Fibroblast of skin of abdomen (primary cell): ENCODE measurements around the gene CRCP.
"Not testable (repeated sequence)": the region's sequence is repeated elsewhere in the genome, so short reads cannot be mapped to it uniquely, and the experiment has no call there.

Source experiments
- DNase-seq: peaks from one replicate; pipeline ENCODE4 v3.0.0-alpha.2; 2013

CRCP gene

DNA sequence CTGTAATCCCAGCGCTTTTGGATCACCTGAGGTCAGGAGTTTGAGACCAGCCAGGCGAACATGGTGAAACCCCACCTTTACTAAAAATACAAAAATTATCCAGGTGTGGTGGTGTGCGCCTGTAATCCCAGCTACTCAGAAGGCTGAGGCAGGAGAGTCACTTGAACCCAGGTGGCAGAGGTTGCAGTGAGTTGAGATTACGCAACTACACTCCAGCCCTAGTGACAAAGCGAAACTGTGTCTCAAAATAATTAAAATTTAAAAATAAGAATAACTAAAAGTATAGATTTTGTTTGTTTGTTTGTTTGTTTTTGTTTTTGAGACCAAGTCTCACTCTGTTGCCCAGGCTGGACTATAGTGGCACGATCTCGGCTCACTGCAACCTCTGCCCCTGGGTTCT is 41.4 kb downstream of the CRCP start:
- DNase-seq, result not testable (repeated sequence)

DNA sequence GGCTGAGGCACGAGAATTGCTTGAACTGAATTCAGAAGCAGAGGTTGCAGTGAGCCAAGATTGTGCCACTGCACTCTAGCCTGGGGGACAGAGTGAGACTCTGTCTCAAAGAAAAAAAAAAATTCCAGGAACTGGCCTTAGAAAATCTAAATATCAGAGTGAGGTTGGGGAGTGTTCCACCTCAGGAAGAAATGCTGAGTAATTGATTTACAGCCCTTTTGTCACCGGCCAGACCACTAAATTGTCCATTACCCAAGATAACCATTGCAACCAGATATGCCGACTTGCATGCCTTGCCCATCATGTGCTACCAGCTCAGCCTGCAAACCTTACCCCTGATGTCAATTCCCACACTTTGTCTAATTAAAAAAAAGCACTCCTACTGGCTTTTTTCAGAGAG is 42.4 kb downstream of the CRCP start:
- no peak for DNase-seq

DNA sequence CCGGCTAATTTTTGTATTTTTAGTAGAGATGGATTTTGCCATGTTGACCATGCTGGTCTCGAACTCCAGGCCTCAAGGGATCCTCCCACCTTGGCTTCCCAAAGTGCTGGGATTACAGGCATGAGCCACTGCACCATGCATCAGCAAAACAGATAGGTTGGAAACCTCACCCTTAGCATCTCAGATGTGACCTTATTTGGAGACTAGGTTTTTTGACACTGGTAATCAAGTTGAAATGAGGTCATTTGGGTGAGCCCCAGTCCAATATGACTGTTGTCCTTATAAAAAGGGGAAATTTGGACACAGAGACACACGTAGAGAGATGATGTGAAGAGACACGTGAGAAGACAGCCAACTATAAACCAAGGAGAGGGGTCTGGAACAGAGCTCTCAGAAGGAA is 48.0 kb downstream of the CRCP start:
- DNase-seq, result no peak

- no peak for DNase-seq
Measured at GRCh38 chr7:66163186-66163610, 48.6 kb downstream of the CRCP start.

DNA sequence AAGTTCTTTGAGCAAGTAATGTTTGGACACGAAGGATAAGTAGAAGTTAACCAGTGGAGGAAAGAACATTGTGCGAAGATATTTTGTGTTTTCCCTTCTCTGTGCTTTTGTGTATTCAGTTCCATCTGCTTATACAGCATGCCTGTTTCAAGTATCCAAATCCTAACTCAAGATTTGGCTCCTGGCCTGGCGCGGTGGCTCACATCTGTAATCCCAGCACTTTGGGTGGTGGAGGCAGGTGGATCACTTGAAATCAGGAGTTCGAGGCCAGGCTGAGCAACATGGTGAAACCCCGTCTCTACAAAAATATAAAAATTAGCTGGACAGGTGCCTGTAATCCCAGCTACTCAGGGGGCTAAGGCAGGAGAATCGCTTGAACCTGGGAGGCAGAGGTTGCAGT is 49.7 kb downstream of the CRCP start:
- no peak for DNase-seq

- peak; percentile 53 for DNase-seq
Measured at GRCh38 chr7:66167773-66168387, 53.2 kb downstream of the CRCP start.

DNA sequence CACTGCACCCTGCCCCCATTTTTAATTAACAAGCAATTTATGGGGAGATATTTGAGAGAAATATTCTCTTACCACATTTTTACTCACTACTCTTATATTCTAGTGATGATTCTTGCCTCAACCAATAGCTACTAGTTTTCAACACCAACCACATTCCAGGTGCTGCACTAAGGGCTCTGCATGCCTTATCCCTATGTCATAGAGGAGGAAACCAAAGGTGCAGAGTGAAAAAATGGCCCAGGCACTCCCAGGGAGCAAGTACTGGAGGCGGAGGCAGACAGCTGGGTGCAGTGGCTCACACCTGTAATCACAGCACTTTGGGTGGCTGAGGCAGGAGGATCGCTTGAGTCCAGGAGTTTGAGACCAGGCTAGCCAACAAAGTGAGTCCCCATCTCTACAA is 55.0 kb downstream of the CRCP start:
- no peak for DNase-seq

DNA sequence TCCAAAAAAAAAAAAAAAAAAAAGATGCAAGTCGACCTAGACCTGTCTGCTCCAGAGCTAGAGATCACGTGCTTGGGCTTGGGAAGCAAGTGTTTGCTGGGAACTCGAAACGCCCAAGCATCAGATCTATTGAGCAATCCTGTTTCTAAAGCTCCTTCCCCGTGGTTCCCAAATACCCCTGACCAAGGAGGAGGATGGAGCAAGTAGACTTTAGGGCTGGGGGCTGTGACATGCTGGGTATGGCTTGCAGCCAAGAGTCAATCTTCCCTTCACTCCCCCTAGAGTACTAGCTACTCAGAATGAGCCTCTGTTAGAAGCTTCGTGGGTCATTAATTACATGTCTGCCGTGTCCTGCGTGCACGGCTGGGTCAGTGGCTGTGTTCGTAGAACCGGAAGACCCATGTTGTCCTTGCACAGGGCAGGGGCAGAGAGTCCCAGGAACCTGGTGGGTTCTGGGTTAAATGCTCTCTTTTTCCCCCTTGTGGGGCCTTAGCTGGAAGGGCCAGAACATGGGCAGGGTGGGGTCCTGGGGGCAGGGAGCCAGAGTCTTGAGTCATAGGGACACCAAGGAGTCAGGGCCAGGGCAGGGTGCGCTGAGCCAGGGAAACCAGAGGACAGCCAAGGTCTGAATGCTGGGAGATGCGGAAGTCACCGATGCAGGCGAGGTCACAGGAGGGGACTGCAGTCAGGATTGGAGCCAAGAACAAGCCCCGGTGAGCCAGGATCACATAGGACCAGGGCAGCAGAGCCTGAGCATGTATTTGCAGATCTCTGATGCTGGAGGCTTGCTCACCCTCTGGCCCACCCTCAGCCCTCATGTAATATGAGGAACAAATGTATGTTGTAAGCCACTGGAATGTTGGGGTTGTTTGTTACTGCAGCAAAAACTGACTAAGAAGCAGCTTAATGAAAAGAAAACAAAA is 55.9 kb downstream of the CRCP start:
- no peak for DNase-seq

DNA sequence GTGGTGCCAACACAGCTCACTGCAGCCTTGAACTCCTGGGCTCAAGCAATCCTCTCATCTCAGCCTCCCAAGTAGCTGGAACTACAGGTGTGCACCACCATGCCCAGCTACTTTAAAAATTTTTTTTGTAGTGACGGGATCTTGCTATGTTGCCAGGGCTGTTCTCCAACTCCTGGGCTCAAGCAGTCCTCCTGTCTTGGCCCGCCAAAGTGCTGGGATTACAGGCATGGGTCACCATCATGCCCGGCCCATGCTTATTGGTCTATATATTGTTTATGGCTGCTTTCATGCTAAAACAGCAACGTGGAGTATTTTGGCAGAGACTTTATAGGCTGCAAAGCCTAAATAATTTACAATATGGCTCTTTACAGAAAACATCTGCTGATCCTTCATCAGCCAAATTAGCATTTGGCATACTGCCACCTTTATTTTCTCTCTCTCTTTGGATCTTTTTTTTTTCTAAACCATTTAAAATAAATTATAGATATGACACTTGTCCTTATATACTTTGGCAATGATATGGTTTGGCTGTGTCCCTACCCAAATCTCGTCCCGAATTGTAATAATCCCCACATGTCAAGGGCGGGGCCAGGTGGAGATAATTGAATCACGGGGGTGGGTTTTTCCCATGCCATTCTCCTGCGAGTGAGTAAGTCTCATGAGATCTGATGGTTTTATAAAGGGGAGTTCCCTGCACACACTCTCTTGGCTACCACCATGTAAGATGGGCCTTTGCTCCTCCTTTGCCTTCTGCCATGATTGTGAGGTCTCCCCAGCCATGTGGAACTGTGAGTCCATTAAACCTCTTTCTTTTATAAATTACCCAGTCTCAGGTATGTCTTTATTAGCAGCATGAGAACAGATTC is 58.1 kb downstream of the CRCP start:
- not testable (repeated sequence) for DNase-seq

GRCh38 chr7:66173856-66174255 is 59.2 kb downstream of the CRCP start:
- no peak for DNase-seq

DNA sequence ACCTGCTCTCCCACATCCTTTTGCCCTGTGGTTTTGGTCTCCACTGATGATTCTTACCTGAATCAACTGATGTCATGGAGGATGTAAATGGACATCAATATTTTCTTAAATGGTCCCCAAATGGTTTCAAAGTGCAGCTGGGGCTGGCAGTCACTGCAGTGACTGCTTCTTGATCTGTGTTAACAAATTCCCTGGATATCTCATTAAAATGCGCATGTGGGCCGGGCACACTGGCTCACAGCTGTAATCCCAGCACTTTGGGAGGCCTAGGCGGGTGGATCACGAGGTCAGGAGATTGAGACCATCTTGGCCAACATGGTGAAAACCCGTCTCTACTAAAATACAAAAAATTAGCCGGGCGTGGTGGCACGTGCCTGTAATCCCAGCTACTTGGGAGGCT is 60.4 kb downstream of the CRCP start:
- DNase-seq, result not testable (repeated sequence)

DNA sequence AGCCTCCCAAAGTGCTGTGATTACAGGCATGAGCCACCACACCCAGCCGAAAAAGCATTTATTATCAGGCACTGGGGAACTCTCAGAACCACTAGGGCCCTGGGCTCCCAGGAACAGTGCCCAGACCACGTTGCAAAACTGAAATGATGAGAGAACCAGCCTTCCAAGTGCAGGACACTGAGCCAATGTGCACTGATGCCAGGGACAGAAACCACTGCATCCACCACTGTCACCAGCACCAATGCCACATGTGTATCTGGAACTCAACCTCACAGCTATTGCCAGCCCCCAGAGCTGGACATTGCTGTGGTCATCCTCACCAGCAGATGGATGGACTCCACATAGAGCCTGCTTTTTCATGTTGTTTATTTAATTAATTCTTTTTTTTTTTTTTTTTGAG is 62.3 kb downstream of the CRCP start:
- no peak for DNase-seq

DNA sequence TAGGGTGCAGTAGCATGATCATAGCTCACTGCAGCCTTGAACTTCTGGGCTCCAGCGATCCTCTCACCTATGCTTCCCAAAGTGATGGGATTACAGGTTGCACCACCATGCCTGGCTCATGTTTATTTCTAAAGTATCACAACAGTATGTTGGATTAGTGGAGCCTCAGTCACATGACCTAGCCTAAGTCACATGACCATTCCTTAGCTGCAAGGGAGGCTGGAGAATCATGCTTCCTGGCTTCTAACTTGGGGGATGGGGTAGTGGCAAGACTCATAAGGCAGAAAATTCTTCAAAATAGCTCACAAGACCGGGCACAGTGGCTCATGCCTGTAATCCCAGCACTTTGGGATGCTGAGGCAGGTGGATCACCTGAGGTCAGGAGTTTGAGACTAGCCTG is 63.6 kb downstream of the CRCP start:
- DNase-seq, result no peak

- no peak for DNase-seq
Measured at GRCh38 chr7:66181329-66181728, 66.7 kb downstream of the CRCP start.

DNA sequence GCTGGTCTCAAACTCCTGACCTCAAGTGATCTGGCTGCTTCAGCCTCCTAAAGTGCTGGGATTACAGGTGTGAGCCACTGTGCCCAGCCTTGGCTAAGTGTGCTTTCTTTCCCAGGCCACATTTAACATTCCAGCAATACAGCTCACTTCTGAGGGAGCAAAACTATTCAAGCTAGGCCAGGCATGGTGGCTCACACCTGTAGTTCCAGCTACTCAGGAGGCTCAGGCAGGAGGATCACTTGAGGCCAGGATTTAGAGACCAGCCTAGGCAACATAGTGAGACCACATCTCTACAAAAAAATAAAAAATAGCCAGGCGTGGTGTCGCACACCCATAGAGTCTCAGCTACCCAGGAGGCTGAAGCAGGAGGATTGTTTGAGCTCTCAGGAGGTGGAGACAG is 67.2 kb downstream of the CRCP start:
- DNase-seq, result no peak

GRCh38 chr7:66182920-66183319 is 68.3 kb downstream of the CRCP start:
- no peak for DNase-seq

- peak; percentile 74 for DNase-seq
Measured at GRCh38 chr7:66183700-66184099, 69.1 kb downstream of the CRCP start.

DNA sequence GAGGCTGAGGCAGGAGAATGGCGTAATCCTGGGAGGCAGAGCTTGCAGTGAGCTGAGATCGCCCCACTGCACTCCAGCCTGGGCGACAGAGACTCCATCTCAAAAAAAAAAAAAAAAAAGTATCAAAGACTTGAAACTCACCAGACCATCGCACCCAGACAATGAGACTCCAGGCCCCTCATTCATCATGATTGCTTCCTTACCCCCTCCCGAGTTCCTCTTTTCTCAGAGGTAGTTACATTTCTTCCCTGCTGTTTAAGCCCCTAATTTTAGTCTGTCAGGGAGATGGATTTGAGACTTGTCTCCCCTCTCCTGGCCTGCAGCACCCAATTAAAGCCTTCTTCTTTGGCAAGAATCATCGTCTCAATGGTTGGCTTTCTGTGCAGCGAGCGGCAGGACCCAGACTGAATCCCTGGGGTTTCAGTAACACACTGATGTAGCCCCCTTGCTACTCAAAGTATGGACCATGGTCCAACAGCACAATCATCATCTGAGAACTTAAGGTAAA is 71.1 kb downstream of the CRCP start:
- no peak for DNase-seq

DNA sequence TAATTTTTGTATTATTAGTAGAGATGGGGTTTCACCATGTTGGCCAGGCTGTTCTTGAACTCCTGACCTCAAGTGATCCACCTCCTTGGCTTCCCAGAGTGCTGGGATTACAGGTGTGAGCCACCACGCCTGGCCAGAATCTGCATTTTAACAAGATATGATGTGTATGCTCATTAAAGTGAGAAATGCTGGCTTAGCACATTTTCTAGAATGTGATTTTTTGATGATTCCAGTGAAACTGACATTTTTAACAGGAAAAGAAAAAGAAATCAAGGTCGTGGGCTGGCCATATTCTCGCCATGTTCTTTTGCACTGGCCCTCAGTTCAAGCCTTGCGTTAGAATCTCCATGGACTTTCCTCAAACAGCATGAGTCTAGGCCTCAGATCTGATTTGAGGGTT is 72.3 kb downstream of the CRCP start:
- no peak for DNase-seq

DNA sequence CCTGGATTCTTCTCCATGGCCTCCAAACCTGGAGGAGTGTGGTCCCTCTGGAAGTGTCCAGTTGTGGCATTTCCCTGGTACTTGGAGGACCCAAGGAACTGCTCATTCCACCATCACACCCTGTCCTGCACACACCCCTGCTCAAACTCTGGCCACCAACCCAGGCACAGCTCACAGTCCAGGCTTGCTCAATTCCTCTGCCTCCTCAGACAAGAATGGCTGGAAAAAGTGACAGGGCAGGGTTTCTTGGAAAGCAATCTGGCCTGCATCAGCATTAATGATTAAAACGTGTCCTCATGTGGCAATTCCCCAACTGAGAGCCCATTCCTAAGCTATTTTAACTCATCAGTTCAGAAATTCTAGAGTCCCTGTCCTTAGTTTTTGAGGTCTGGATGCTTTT is 73.3 kb downstream of the CRCP start:
- DNase-seq, result peak; percentile 70

GRCh38 chr7:66188645-66189044 is 74.0 kb downstream of the CRCP start:
- no peak for DNase-seq

GRCh38 chr7:66189695-66190503 is 75.3 kb downstream of the CRCP start:
- DNase-seq, result no peak
